HepG2 (cell line): ENCODE measurements around the gene TFAP2E. TPM values are rescaled to one million over a fixed set of nuclear protein-coding genes. Genes with fewer than 3 reads are reported as not detected.

Source experiments
- BRCA1 ChIP-seq: sonication (generic); formaldehyde crosslinking; IDR thresholded peaks from 2 replicates; pipeline ENCODE4 v1.4.0; 2020; ENCODE audit warnings: missing genetic modification reagents
- CBX2 ChIP-seq, 2 experiments: fragments of 200-600 bp in 1 of 2; sonication (generic); formaldehyde crosslinking in 1 of 2; IDR thresholded peaks; 2 replicates each; pipeline versions ENCODE4 v1.7.0 to v1.8.1; 2018 to 2022; ENCODE audit warnings: low read depth in 2 of 2, low read length in 1 of 2, mild to moderate bottlenecking in 1 of 2, missing genetic modification reagents in 1 of 2
- CREM ChIP-seq, 2 experiments: sonication (generic) in 1 of 2; formaldehyde crosslinking in 1 of 2; IDR thresholded peaks; 2 replicates each; pipeline versions ENCODE4 v1.4.0 to v1.6.1; 2016 to 2020; ENCODE audit warnings: antibody characterized with exemption in 1 of 2, mild to moderate bottlenecking in 1 of 2, missing genetic modification reagents in 1 of 2
- ETV6 ChIP-seq: sonication (generic); formaldehyde crosslinking; conservative IDR thresholded peaks from 2 replicates; pipeline ENCODE4 v1.4.0; 2020; ENCODE audit warnings: missing genetic modification reagents
- FOSL2 ChIP-seq: sonication (generic); formaldehyde crosslinking; IDR thresholded peaks from 2 replicates; pipeline ENCODE4 v1.4.0; 2020; ENCODE audit warnings: missing genetic modification reagents
- FOXP1 ChIP-seq, 2 experiments: fragments of 450-650 bp in 1 of 2; IDR thresholded peaks; 2 replicates each; pipeline ENCODE4 v1.6.1; 2017 to 2018; ENCODE audit warnings: antibody characterized with exemption in 1 of 2
- HINFP ChIP-seq: sonication (generic); formaldehyde crosslinking; IDR thresholded peaks from 2 replicates; pipeline ENCODE4 v1.4.0; 2020; ENCODE audit warnings: low read depth, mild to moderate bottlenecking, missing genetic modification reagents
- KLF11 ChIP-seq: IDR thresholded peaks from 2 replicates; pipeline ENCODE4 v1.6.1; 2016; ENCODE audit warnings: missing compliant biosample characterization
- MEIS1 ChIP-seq: sonication (generic); formaldehyde crosslinking; IDR thresholded peaks from 2 replicates; pipeline ENCODE4 v1.9.0; 2021; ENCODE audit warnings: mild to moderate bottlenecking, missing genetic modification reagents, moderate library complexity, borderline replicate concordance
- NCOA1 ChIP-seq: sonication (generic); formaldehyde crosslinking; IDR thresholded peaks from 2 replicates; pipeline ENCODE4 v1.9.0; 2021; ENCODE audit warnings: missing genetic modification reagents
- NR2F6 ChIP-seq, 2 experiments: IDR thresholded peaks; 2 replicates each; pipeline ENCODE4 v1.6.1; 2016; ENCODE audit warnings: antibody characterized with exemption in 1 of 2, mild to moderate bottlenecking in 1 of 2
- ONECUT2 ChIP-seq: sonication (generic); formaldehyde crosslinking; IDR thresholded peaks from 2 replicates; pipeline ENCODE4 v1.4.0; 2020; ENCODE audit warnings: missing genetic modification reagents
- PHF21A ChIP-seq: sonication (generic); formaldehyde crosslinking; IDR thresholded peaks from 2 replicates; pipeline ENCODE4 v1.5.0; 2020; ENCODE audit warnings: mild to moderate bottlenecking, missing genetic modification reagents
- POLR2AphosphoS2 ChIP-seq: IDR thresholded peaks from 2 replicates; pipeline ENCODE4 v1.6.1; 2011; ENCODE audit warnings: low read depth, low read length, improper control_type of control experiment
- RNF219 ChIP-seq: sonication (generic); formaldehyde crosslinking; IDR thresholded peaks from 2 replicates; pipeline ENCODE4 v1.5.0; 2020; ENCODE audit warnings: mild to moderate bottlenecking, missing genetic modification reagents
- SMAD1 ChIP-seq: sonication (generic); formaldehyde crosslinking; IDR thresholded peaks from 2 replicates; pipeline ENCODE4 v1.4.0; 2020; ENCODE audit warnings: missing genetic modification reagents, low read depth, mild to moderate bottlenecking, borderline replicate concordance
- SNRNP70 ChIP-seq: fragments of 200-400 bp; formaldehyde crosslinking; IDR thresholded peaks from 2 replicates; pipeline ENCODE4 v1.6.1; 2017; ENCODE audit warnings: mild to moderate bottlenecking, low read depth, low read length, moderate library complexity
- TOE1 ChIP-seq: sonication (generic); formaldehyde crosslinking; IDR thresholded peaks from 2 replicates; pipeline ENCODE4 v1.4.0; 2020; ENCODE audit warnings: mild to moderate bottlenecking, missing genetic modification reagents
- WIZ ChIP-seq: sonication (generic); formaldehyde crosslinking; IDR thresholded peaks from 2 replicates; pipeline ENCODE4 v1.5.1; 2020; ENCODE audit warnings: mild to moderate bottlenecking, missing genetic modification reagents
- ZNF143 ChIP-seq: sonication (generic); formaldehyde crosslinking; IDR thresholded peaks from 2 replicates; pipeline ENCODE4 v1.4.0; 2020; ENCODE audit warnings: missing genetic modification reagents
- ZNF205 ChIP-seq: IDR thresholded peaks from 2 replicates; pipeline ENCODE4 v1.6.1; 2018; ENCODE audit warnings: missing biosample characterization, missing genetic modification reagents
- ZNF296 ChIP-seq: sonication (generic); formaldehyde crosslinking; conservative IDR thresholded peaks from 2 replicates; pipeline ENCODE4 v1.5.0; 2020; ENCODE audit warnings: mild to moderate bottlenecking, missing genetic modification reagents
- ZNF580 ChIP-seq: IDR thresholded peaks from 2 replicates; pipeline ENCODE4 v1.6.1; 2016; ENCODE audit warnings: low read depth, borderline replicate concordance
- ZNF740 ChIP-seq: sonication (generic); formaldehyde crosslinking; IDR thresholded peaks from 2 replicates; pipeline ENCODE4 v1.4.0; 2020; ENCODE audit warnings: missing genetic modification reagents
- ZSCAN22 ChIP-seq: sonication (generic); formaldehyde crosslinking; IDR thresholded peaks from 2 replicates; pipeline ENCODE4 v1.4.0; 2020; ENCODE audit warnings: mild to moderate bottlenecking, missing genetic modification reagents
- polyA plus RNA-seq, 8 experiments: library from polyadenylated mRNA; depleted of rRNA in 3 of 8; stranded (reverse) in 7 of 8; unstranded in 1 of 8; fragments of >200 nt; fragmentation: Illumina TruSeq in 4 of 8; extraction: Trizol in 4 of 8; gene quantifications; 2 replicates each; pipeline versions ENCODE4 v1.2.1 to v1.2.3, GENCODE V29; 2011 to 2016; ENCODE audit warnings: low read depth in 4 of 8, missing spikeins in 1 of 8, mixed read lengths in 1 of 8; ENCODE audit not compliant: insufficient read depth in 1 of 8
- total RNA-seq, 5 experiments: library from RNA; depleted of rRNA; stranded (reverse); fragments of >200 nt; fragmentation: Illumina TruSeq; extraction: Trizol; gene quantifications; 2 replicates each; pipeline ENCODE4 v1.2.3, GENCODE V29; 2016; ENCODE audit warnings: low read depth in 1 of 5

TFAP2E gene
- total and polyA plus RNA-seq, 2 of the 13 experiments (the other 11 are each of a cell fraction or from before 2014, with no cell fraction given), result 0.31 to 0.41 TPM

DNA sequence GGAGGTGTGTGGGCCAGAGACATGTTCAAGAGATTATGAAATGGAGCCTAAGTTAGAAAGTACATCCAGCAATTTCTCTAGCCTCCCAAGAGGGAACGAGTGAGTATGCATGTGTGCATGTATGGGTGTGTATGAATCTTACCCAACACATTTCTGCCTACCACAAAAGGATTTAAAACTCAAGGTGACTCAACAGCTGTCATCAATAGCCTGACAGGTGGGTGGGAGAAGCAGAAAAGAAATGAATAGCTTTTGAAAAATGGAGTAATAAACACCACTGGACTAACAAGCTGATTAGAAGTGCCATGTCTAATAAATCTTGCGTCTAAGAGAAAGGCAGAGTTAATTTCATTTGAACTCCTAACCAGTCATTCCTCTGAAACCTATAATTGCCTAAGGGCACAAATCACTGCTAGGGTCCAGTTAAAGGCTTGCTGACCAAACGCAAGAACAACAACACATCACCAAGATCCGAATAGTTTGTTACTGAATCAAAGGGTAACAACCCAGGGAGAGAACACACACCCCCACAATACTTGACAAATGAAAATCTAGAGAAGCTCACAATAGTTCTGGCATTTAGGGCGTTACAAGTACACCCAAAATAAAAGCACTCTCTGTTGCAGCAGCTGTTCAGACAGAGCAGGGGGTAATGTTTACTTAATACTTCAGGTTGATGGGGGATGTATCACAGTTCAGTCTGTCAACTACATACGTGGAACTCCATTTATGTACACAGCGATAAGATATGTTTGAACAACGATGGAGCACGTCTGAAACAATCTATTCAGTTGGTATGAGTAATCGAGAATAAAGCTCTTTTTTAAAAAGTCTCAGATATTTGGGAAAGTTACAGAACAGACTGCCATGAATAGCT, 17.3 kb upstream of the TFAP2E start (continued):
- TF ChIP-seq RNF219 (CRISPR knock-in tag) (no peak), POLR2AphosphoS2 (no peak), PHF21A (no peak; the same call in 1 of the 2 replicates), CBX2 (IDR thresholded peaks at IDR 0.05; ENCODE audit: low read depth, low read length) (no peak), CBX2 (CRISPR knock-in tag; IDR thresholded peaks at IDR 0.05; ENCODE audit: low read depth) (no peak), ZNF296 (CRISPR knock-in tag) (no peak), ZSCAN22 (CRISPR knock-in tag) (no peak), SNRNP70 (no peak), FOSL2 (CRISPR knock-in tag) (peak; percentile 81), ZNF740 (CRISPR knock-in tag) (no peak), ETV6 (CRISPR knock-in tag) (no peak), ONECUT2 (CRISPR knock-in tag) (no peak), ZNF205 (CRISPR knock-in tag) (peak; percentile 39; the same call in 1 of the 2 replicates), SMAD1 (CRISPR knock-in tag) (no peak), BRCA1 (CRISPR knock-in tag) (no peak), NCOA1 (CRISPR knock-in tag) (no peak), FOXP1 (IDR thresholded peaks at IDR 0.05) (no peak), FOXP1 (CRISPR knock-in tag; IDR thresholded peaks at IDR 0.05) (peak; percentile 72), ZNF580 (CRISPR knock-in tag) (no peak), WIZ (CRISPR knock-in tag) (no peak), NR2F6 (IDR thresholded peaks at IDR 0.05) (peak; percentile 60), NR2F6 (CRISPR knock-in tag; IDR thresholded peaks at IDR 0.05) (peak; percentile 60; the same call in 1 of the 2 replicates), MEIS1 (CRISPR knock-in tag) (peak; percentile 65; the same call in 1 of the 2 replicates), HINFP (no peak), CREM (IDR thresholded peaks at IDR 0.05) (peak; percentile 75; the same call in 1 of the 2 replicates), CREM (CRISPR knock-in tag; IDR thresholded peaks at IDR 0.05) (no peak), ZNF143 (CRISPR knock-in tag) (no peak), KLF11 (CRISPR knock-in tag) (no peak), TOE1 (no peak)
